K562 (cell line): ENCODE results near the gene XKR3. TPM values are rescaled to one million over a fixed set of nuclear protein-coding genes. Genes with fewer than 3 reads are reported as not detected.
A peak's percentile ranks its signal among the peaks of the same experiment; 100 is the strongest.

Experiments used
- ATF7 ChIP-seq: fragments of 450-650 bp; IDR thresholded peaks from 2 replicates; pipeline ENCODE4 v1.7.1; 2014; ENCODE audit warnings: mild to moderate bottlenecking, moderate library complexity
- BRD4 ChIP-seq: fragments of 200-600 bp; sonication (generic); IDR thresholded peaks from 2 replicates; pipeline ENCODE4 v1.6.1; 2017; ENCODE audit warnings: inconsistent platforms
- C11orf30 ChIP-seq: fragments of 450-650 bp; IDR thresholded peaks from 2 replicates; pipeline ENCODE4 v1.6.1; 2016; ENCODE audit warnings: low read depth, mild to moderate bottlenecking
- CEBPG ChIP-seq, 3 experiments: fragments of 200-800 bp in 1 of 3; sonication (Bioruptor generic) in 1 of 3; sonication (generic) in 1 of 3; formaldehyde crosslinking in 1 of 3; IDR thresholded peaks in 2 of 3; conservative IDR thresholded peaks in 1 of 3; 2 replicates each; pipeline versions ENCODE4 v1.6.1 to v1.8.0; 2016 to 2022; ENCODE audit warnings: missing compliant biosample characterization in 2 of 3, missing genetic modification characterization in 2 of 3, mild to moderate bottlenecking in 1 of 3, missing genetic modification reagents in 1 of 3
- CREM ChIP-seq: IDR thresholded peaks from 2 replicates; pipeline ENCODE4 v1.6.1; 2014; ENCODE audit warnings: antibody characterized with exemption, low read depth
- CTCFL ChIP-seq: IDR thresholded peaks from 2 replicates; pipeline ENCODE4 v1.6.1; 2011; ENCODE audit warnings: borderline replicate concordance, low read depth, mild to moderate bottlenecking, moderate library complexity, low read length; ENCODE audit not compliant: insufficient read depth, poor library complexity, severe bottlenecking
- CXXC5 ChIP-seq: fragments of 250-450 bp; sonication (Bioruptor Pico); IDR thresholded peaks from 2 replicates; pipeline ENCODE4 v1.8.0; 2022; ENCODE audit warnings: inconsistent platforms, mild to moderate bottlenecking, moderate library complexity
- FOSL1 ChIP-seq: fragments of 200-800 bp; sonication (Bioruptor generic); conservative IDR thresholded peaks from 2 replicates; pipeline ENCODE4 v1.6.1; 2016; ENCODE audit warnings: missing genetic modification characterization, missing compliant biosample characterization
- IRF9 ChIP-seq: fragments of 450-650 bp; IDR thresholded peaks from 2 replicates; pipeline ENCODE4 v1.6.1; 2016; ENCODE audit warnings: missing biosample characterization, missing genetic modification characterization
- MBD1 ChIP-seq: fragments of 250-450 bp; sonication (Bioruptor Pico); IDR thresholded peaks from 2 replicates; pipeline ENCODE4 v1.8.0; 2022; ENCODE audit warnings: inconsistent platforms
- PKNOX1 ChIP-seq: fragments of 450-650 bp; IDR thresholded peaks from 2 replicates; pipeline ENCODE4 v1.6.1; 2016
- POLR2H ChIP-seq: IDR thresholded peaks from 2 replicates; pipeline ENCODE4 v1.6.1; 2016; ENCODE audit warnings: missing genetic modification characterization, low read depth, mild to moderate bottlenecking, control low read depth, missing compliant biosample characterization, moderate library complexity
- PTTG1 ChIP-seq: fragments of 450-650 bp; IDR thresholded peaks from 2 replicates; pipeline ENCODE4 v1.6.1; 2016; ENCODE audit warnings: low read depth, mild to moderate bottlenecking, missing genetic modification characterization, missing compliant biosample characterization
- TCF3 ChIP-seq: sonication (generic); formaldehyde crosslinking; IDR thresholded peaks from 2 replicates; pipeline ENCODE4 v1.4.0; 2020; ENCODE audit warnings: mild to moderate bottlenecking, missing genetic modification reagents
- ZEB2 ChIP-seq: fragments of 450-650 bp; IDR thresholded peaks from 2 replicates; pipeline ENCODE4 v1.6.1; 2016
- ZFP91 ChIP-seq: sonication (generic); formaldehyde crosslinking; IDR thresholded peaks from 2 replicates; pipeline ENCODE4 v1.8.0; 2022; ENCODE audit warnings: mild to moderate bottlenecking, missing genetic modification reagents
- ZNF175 ChIP-seq: fragments of 200-800 bp; sonication (Bioruptor generic); IDR thresholded peaks from 2 replicates; pipeline ENCODE4 v1.6.1; 2016; ENCODE audit warnings: low read depth, mild to moderate bottlenecking, missing genetic modification characterization, missing compliant biosample characterization
- ZNF253 ChIP-seq: fragments of 250-450 bp; sonication (Bioruptor Pico); conservative IDR thresholded peaks from 2 replicates; pipeline ENCODE4 v1.6.1; 2021; ENCODE audit warnings: mild to moderate bottlenecking
- ZNF3 ChIP-seq: fragments of 250-450 bp; sonication (Bioruptor Pico); IDR thresholded peaks from 2 replicates; pipeline ENCODE4 v1.5.0; 2021; ENCODE audit warnings: mild to moderate bottlenecking, moderate library complexity
- ZNF584 ChIP-seq: fragments of 200-800 bp; sonication (Bioruptor generic); IDR thresholded peaks from 2 replicates; pipeline ENCODE4 v1.6.1; 2016; ENCODE audit warnings: low read depth, mild to moderate bottlenecking, missing genetic modification characterization, missing compliant biosample characterization
- polyA plus RNA-seq, 8 experiments: library from polyadenylated mRNA; depleted of rRNA in 4 of 8; stranded (reverse) in 5 of 8; unstranded in 3 of 8; fragments of >200 nt; fragmentation: Nextera tagmentation in 2 of 8; fragmentation: Illumina TruSeq in 1 of 8; extraction: Ambion mirVana in 2 of 8; extraction: Trizol in 1 of 8; gene quantifications; 2 replicates each; pipeline versions ENCODE4 v1.2.1 to v1.2.3, GENCODE V29; 2011 to 2014; ENCODE audit warnings: inconsistent platforms in 1 of 8, missing spikeins in 1 of 8
- total RNA-seq, 7 experiments: library from RNA; depleted of rRNA in 6 of 7; stranded (reverse); fragments of >200 nt in 6 of 7; fragmentation: Illumina TruSeq in 2 of 7; extraction: Trizol in 2 of 7; gene quantifications; 2 replicates each; pipeline versions ENCODE4 v1.2.1 to v1.2.3, GENCODE V29; 2011 to 2021; ENCODE audit warnings: low replicate concordance in 1 of 7

XKR3 gene
- total and polyA plus RNA-seq, 9 of the 15 experiments (the other 6 are each of a cell fraction or from before 2014, with no cell fraction given): 3.5 to 11.5 (median 7.1) TPM

- TF ChIP-seq CTCFL (no peak), FOSL1 (peak; percentile 48), ZFP91 (CRISPR knock-in tag) (no peak), CXXC5 (peak; percentile 12; the same call in 1 of the 2 replicates), PTTG1 (tag) (0 out of 2 replicates have a peak, but pooled peaks have one; percentile 39), IRF9 (tag) (peak; percentile 78; the same call in 1 of the 2 replicates), PKNOX1 (no peak), ZEB2 (peak; percentile 49; the same call in 1 of the 2 replicates), BRD4 (no peak), ZNF253 (CRISPR knock-in tag) (0 out of 2 replicates have a peak, but pooled peaks have one; percentile 15), ATF7 (peak; percentile 85), ZNF3 (CRISPR knock-in tag) (0 out of 2 replicates have a peak, but pooled peaks have one; percentile 17), C11orf30 (peak; percentile 52; the same call in 1 of the 2 replicates), POLR2H (tag) (peak; percentile 73), CEBPG (CRISPR knock-in tag; IDR thresholded peaks at IDR 0.05) (no peak; the same call in 1 of the 2 replicates), CEBPG (tag; conservative IDR thresholded peaks at IDR 0.05 in 1 of 2, IDR thresholded peaks at IDR 0.05 in 1 of 2) (peak; percentile 77 to 99), TCF3 (CRISPR knock-in tag) (peak; percentile 39), ZNF584 (CRISPR knock-in tag) (peak; percentile 77; the same call in 1 of the 2 replicates), MBD1 (CRISPR knock-in tag) (0 out of 2 replicates have a peak, but pooled peaks have one; percentile 67), ZNF175 (CRISPR knock-in tag) (peak; percentile 72), CREM (no peak)
Measured at GRCh38 chr22:16810188-16810802, 14.9 kb downstream of the XKR3 start (continued).
